Tibial artery (tissue), 4 donors: Measurements from ENCODE around the gene HOXB1.
A peak's percentile ranks its signal among the peaks of the same experiment; 100 is the strongest.

ENCODE experiments used
- DNase-seq, 2 donors: peaks; one replicate each; pipeline ENCODE4 v3.0.0-alpha.2; 2019
- H3K27ac ChIP-seq, 2 donors: fragments of 200-600 bp; sonication (generic) in 1 of 2; 1 replicate in 1 of 2; 2 replicates in 1 of 2; pipeline ENCODE4 v1.5.1; 2018 to 2019; ENCODE audit warnings: mild to moderate bottlenecking in 1 of 2
- H3K27me3 ChIP-seq, 2 donors: fragments of 200-600 bp; sonication (generic) in 1 of 2; one replicate each; pipeline versions ENCODE4 v1.5.1 to v1.6.0; 2016 to 2019
- H3K36me3 ChIP-seq, 3 donors: fragments of 200-600 bp; sonication (generic) in 2 of 3; one replicate each; pipeline ENCODE4 v1.5.1; 2016 to 2019; ENCODE audit warnings: mild to moderate bottlenecking in 2 of 3
- H3K4me1 ChIP-seq, 4 donors: fragments of 200-600 bp; sonication (generic) in 2 of 4; 1 replicate in 3 of 4; 2 replicates in 1 of 4; pipeline ENCODE4 v1.5.1; 2016 to 2019
- H3K4me3 ChIP-seq, 2 donors: fragments of 200-600 bp; sonication (generic) in 1 of 2; 1 replicate in 1 of 2; 2 replicates in 1 of 2; pipeline ENCODE4 v1.5.1; 2018 to 2019; ENCODE audit warnings: mild to moderate bottlenecking in 2 of 2
- H3K9me3 ChIP-seq, 3 donors: fragments of 200-600 bp; sonication (generic) in 1 of 3; one replicate each; pipeline ENCODE4 v1.5.1; 2016 to 2019
- CTCF ChIP-seq, 2 experiments: fragments of 200-600 bp in 1 of 2; fragments of 450-650 bp in 1 of 2; IDR thresholded peaks; one replicate each; pipeline ENCODE4 v1.5.1; 2017 to 2019; ENCODE audit warnings: antibody characterized with exemption in 2 of 2, mild to moderate bottlenecking in 1 of 2, moderate library complexity in 1 of 2
- intact Hi-C: fragments of 100-400 bp; cut with DNase I; formaldehyde crosslinking; loops from one replicate; pipeline ENCODE4 v1.15.0; 2023; ENCODE audit warnings: low total_unique reads

Gene HOXB1

GRCh38 chr17:48530887-48531272, at the start of gene HOXB1:
Gene HOXB1, minus strand, starts transcription at chr17:48531011. Its CDS starts 107 bp downstream, at chr17:48530904.
- Histone ChIP-seq H3K4me3 (no peak within 1 kb of the TSS), H3K27me3 (peaks cover 0 to 50% of the 10 kb centered on the region in 2 donors), H3K36me3 (no peaks in the 10 kb centered on the region), H3K4me1 (peaks cover 0 to 5% (median 0%) of the 10 kb centered on the region in 4 donors), H3K9me3 (no peaks in the 10 kb centered on the region), H3K27ac (no peak within 1 kb of the TSS)
- no peak for TF ChIP-seq CTCF (IDR thresholded peaks at IDR 0.05)
- DNase-seq, result no peak
- intact Hi-C loops, result no loop called here

GRCh38 chr17:48579760-48580554, 49.1 kb upstream of the HOXB1 start:
- H3K27ac ChIP-seq, result no peak overlapping the region
- intact Hi-C loops, result no loop called here
- TF ChIP-seq CTCF (IDR thresholded peaks at IDR 0.05), result no peak
- no peak overlapping the region for H3K4me3 ChIP-seq
- no peaks in the 10 kb centered on the region for H3K9me3 ChIP-seq
- peaks cover 0 to 39% (median 22%) of the 10 kb centered on the region in 4 donors for H3K4me1 ChIP-seq
- H3K36me3 ChIP-seq, result no peaks in the 10 kb centered on the region
- peaks cover 8 to 53% of the 10 kb centered on the region in 2 donors for H3K27me3 ChIP-seq
- DNase-seq, result no peak

- H3K27ac ChIP-seq, result no peak overlapping the region
- intact Hi-C loops, result no loop called here
- peaks cover 0 to 34% (median 18%) of the 10 kb centered on the region in 4 donors for H3K4me1 ChIP-seq
- H3K4me3 ChIP-seq, result no peak overlapping the region
- no peak for DNase-seq
- TF ChIP-seq CTCF (IDR thresholded peaks at IDR 0.05), result no peak
- no peaks in the 10 kb centered on the region for H3K9me3 ChIP-seq
- H3K27me3 ChIP-seq, result peaks cover 8 to 53% of the 10 kb centered on the region in 2 donors
- H3K36me3 ChIP-seq, result no peaks in the 10 kb centered on the region
Measured at GRCh38 chr17:48579471-48579759, 48.6 kb upstream of the HOXB1 start.

GRCh38 chr17:48578616-48579470, 48.0 kb upstream of the HOXB1 start:
- intact Hi-C loops, result no loop called here
- Histone ChIP-seq H3K27ac (peak overlapping the region in 1 of 2 donors; percentile 75), H3K4me1 (peaks cover 0 to 34% (median 18%) of the 10 kb centered on the region in 4 donors), H3K36me3 (no peaks in the 10 kb centered on the region), H3K27me3 (peaks cover 8 to 53% of the 10 kb centered on the region in 2 donors), H3K4me3 (peak overlapping the region; percentile 51 to 60), H3K9me3 (no peaks in the 10 kb centered on the region)
- DNase-seq, result no peak
- TF ChIP-seq CTCF (IDR thresholded peaks at IDR 0.05), result no peak

GRCh38 chr17:48577946-48578615, 47.3 kb upstream of the HOXB1 start, which contains the start of gene HOXB4:
Gene HOXB4, minus strand, starts transcription at chr17:48578350. Its CDS starts 31 bp downstream, at chr17:48578319.
- no peak for TF ChIP-seq CTCF (IDR thresholded peaks at IDR 0.05)
- peak within 1 kb of the TSS; percentile 24 to 75 for H3K27ac ChIP-seq
- no peaks in the 10 kb centered on the region for H3K36me3 ChIP-seq
- peaks cover 0 to 34% (median 18%) of the 10 kb centered on the region in 4 donors for H3K4me1 ChIP-seq
- H3K27me3 ChIP-seq, result peaks cover 8 to 53% of the 10 kb centered on the region in 2 donors
- H3K9me3 ChIP-seq, result no peaks in the 10 kb centered on the region
- DNase-seq, result peak in 1 of 2 donors; percentile 76
- H3K4me3 ChIP-seq, result peak within 1 kb of the TSS; percentile 51 to 60
- intact Hi-C loops, result no loop called here
